ENCODE data around the gene CEP57. TPM values are rescaled to one million over a fixed set of nuclear protein-coding genes. Genes with fewer than 3 reads are reported as not detected.
"Not testable (repeated sequence)": the region's sequence is repeated elsewhere in the genome, so short reads cannot be mapped to it uniquely, and the experiment has no call there.

The CEP57 gene
- polyA plus RNA-seq, 1 experiment: 18.3 TPM

DNA sequence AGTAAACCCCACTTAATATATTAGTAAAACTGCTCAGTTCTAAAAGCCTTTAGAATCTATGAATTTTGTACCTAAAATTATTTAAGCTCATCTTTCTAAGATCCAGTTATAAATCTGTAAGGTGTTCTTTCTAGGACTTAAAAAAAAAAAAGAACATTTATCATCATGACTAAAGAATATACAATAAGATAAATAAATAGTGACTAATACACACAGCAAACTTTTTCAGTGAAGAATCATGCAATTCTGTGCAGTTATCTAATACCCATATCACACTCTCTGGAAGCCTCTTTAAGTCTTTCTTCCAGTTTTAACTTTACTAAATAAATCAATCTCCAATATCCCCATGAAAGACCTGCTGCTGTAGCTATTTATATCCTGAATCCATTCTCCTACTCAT lies 59.8 kb downstream of the CEP57 start:
- TF ChIP-seq, protein P1, sequence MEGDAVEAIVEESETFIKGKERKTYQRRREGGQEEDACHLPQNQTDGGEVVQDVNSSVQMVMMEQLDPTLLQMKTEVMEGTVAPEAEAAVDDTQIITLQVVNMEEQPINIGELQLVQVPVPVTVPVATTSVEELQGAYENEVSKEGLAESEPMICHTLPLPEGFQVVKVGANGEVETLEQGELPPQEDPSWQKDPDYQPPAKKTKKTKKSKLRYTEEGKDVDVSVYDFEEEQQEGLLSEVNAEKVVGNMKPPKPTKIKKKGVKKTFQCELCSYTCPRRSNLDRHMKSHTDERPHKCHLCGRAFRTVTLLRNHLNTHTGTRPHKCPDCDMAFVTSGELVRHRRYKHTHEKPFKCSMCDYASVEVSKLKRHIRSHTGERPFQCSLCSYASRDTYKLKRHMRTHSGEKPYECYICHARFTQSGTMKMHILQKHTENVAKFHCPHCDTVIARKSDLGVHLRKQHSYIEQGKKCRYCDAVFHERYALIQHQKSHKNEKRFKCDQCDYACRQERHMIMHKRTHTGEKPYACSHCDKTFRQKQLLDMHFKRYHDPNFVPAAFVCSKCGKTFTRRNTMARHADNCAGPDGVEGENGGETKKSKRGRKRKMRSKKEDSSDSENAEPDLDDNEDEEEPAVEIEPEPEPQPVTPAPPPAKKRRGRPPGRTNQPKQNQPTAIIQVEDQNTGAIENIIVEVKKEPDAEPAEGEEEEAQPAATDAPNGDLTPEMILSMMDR (IDR thresholded peaks at IDR 0.05; ENCODE audit: insufficient read depth, low read depth, low read length): no peak
- POLR2A ChIA-PET: no interaction called here
- no peaks in the 10 kb centered on the region for H3K27me3 ChIP-seq (ENCODE audit: control insufficient read depth, insufficient read depth, low read length)
- no peaks in the 10 kb centered on the region; the same call in 1 of the 2 replicates for H3K36me3 ChIP-seq (ENCODE audit: control insufficient read depth, insufficient read depth, low read length)
- CTCF ChIA-PET: interaction anchor here (0.9 to 2.3 kb wide), 9 partner anchors 14 to 544 kb away, joined by 3 to 17 read pairs (median 4); partner anchors contain the start of gene MAML2
- H3K4me3 ChIP-seq (ENCODE audit: low read depth, low read length): no peak overlapping the region
- DNase-seq (ENCODE audit: low read depth): no peak

DNA sequence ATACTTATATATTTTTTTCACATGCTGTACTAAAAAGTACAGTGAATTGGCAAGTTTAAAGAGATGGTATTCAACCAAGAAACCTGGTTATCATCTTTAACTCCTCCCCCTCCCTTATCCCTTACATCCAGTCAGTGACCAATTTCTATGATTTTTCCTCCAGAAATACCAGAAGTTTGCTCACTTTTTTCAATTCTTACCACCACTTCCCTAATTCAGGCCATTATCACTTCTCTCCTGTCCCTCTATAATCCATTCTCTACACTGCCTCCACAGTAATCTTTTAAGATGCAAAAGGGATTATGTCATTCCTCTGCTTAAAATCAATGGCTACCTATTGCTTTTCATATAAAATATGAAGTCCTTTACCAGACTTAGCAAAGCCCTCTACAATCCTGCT lies 62.8 kb downstream of the CEP57 start:
- Histone ChIP-seq H3K4me3 (ENCODE audit: low read depth, low read length) (no peak overlapping the region), H3K27me3 (ENCODE audit: control insufficient read depth, insufficient read depth, low read length) (no peaks in the 10 kb centered on the region), H3K36me3 (ENCODE audit: control insufficient read depth, insufficient read depth, low read length) (no peaks in the 10 kb centered on the region; the same call in 1 of the 2 replicates)
- CTCF ChIA-PET: no interaction called here
- DNase-seq (ENCODE audit: low read depth): no peak
- TF ChIP-seq, protein P1 (IDR thresholded peaks at IDR 0.05; ENCODE audit: insufficient read depth, low read depth, low read length): no peak
- POLR2A ChIA-PET: no interaction called here

DNA sequence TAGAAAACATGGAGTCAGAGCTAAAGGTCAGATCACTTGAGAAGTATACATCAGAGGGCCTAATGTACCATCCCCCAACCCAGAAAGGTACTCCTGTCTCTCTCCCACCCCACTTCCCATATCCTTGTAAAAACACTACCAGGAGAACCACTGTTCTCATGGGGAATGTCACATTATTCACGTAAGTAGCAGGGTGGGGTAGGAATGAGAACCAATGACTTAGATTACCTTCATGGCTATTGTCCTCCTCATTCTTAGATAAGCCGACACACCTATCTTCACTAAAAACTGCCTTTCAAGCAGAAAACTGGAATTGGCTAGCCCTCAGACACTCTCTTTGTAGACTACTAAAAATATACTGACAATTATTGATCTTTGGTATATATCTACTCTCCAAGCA lies 63.6 kb downstream of the CEP57 start:
- TF ChIP-seq, protein P1 (IDR thresholded peaks at IDR 0.05; ENCODE audit: insufficient read depth, low read depth, low read length): no peak
- DNase-seq (ENCODE audit: low read depth): no peak
- Histone ChIP-seq H3K36me3 (ENCODE audit: control insufficient read depth, insufficient read depth, low read length) (no peaks in the 10 kb centered on the region; the same call in 1 of the 2 replicates), H3K4me3 (ENCODE audit: low read depth, low read length) (no peak overlapping the region), H3K27me3 (ENCODE audit: control insufficient read depth, insufficient read depth, low read length) (no peaks in the 10 kb centered on the region)
- POLR2A ChIA-PET: no interaction called here
- CTCF ChIA-PET: interaction anchor here (0.9 kb wide), 1 partner anchor 490 kb away, joined by 3 read pairs; no protein-coding TSS in a partner anchor

DNA sequence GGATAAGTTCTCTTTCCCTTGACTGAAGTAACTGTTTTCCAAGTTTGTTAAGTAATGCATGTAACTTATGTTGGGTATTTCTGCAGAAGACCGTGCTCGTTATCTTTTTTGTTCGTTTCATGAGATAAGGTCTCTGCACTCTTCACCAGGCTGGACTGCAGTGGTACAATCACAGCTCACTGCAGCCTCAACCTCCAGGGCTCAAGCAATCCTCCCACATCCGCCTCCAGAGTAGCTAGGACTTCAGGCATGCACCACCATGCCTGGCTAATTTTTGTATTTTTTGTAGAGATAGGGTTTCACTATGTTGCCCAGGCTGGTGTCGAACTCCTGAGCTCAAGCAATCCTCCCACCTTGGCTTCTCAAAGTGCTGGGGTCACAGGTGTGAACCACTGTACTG lies 64.1 kb downstream of the CEP57 start:
- H3K4me3 ChIP-seq (ENCODE audit: low read depth, low read length); H3K36me3 ChIP-seq (ENCODE audit: control insufficient read depth, insufficient read depth, low read length); H3K27me3 ChIP-seq (ENCODE audit: control insufficient read depth, insufficient read depth, low read length); POLR2A ChIA-PET; DNase-seq (ENCODE audit: low read depth): not testable (repeated sequence)
- CTCF ChIA-PET: interaction anchor here (0.9 kb wide), 2 partner anchors 16 to 489 kb away, joined by 3 read pairs; no protein-coding TSS in a partner anchor

DNA sequence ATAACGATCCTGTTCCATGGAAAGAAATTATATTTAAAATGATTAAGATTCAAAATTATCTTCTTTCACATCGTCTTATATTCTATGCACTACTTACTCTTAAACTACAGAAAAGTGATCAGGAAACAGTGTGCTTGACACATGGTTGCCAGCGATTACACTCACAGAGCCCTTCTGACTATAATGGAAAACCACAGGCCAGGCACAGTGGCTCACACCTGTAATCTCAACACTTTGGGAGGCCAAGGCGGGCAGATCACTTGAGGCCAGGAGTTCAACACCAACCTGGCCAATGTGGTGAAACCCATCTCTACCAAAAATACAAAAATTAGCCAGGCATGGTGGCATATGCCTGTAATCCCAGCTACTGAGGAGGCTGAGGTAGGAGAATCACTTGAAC lies 69.7 kb downstream of the CEP57 start:
- CTCF ChIA-PET; POLR2A ChIA-PET; H3K27me3 ChIP-seq (ENCODE audit: control insufficient read depth, insufficient read depth, low read length); DNase-seq (ENCODE audit: low read depth); H3K36me3 ChIP-seq (ENCODE audit: control insufficient read depth, insufficient read depth, low read length); H3K4me3 ChIP-seq (ENCODE audit: low read depth, low read length): not testable (repeated sequence)

DNA sequence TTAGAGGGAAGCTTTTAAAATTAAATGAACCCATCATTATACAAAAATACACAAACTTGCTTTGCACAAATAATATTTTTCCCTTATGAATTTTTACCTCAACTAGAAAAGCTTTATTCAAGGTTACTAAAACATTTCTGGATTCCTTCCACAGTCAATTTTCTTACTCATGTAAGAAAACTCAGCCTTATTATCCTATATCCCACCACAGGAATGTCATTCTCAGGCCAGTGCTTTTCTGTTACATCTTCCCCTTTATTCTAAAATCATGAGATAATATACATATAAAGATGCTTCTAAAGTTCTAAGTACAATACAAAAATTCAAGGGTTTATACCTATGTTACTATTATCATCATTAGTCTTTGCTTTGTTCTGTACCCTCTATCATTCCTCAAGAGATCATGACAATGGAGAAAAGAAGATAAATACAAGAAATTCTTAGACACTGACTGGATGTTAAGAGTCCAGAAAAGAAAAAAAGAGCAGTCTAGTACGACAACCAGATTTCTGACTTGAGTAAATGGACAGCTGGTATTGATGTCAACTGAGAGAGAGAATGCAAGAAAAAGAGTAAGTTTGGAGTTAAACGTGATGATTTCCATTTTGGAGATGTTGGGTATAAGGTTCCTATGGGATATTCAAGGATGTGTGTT lies 73.3 kb downstream of the CEP57 start:
- DNase-seq (ENCODE audit: low read depth): peak; percentile 10
- CTCF ChIA-PET: interaction anchor here (2.0 kb wide), 1 partner anchor 14 kb away, joined by 4 read pairs; no protein-coding TSS in a partner anchor
- H3K36me3 ChIP-seq (ENCODE audit: control insufficient read depth, insufficient read depth, low read length): no peaks in the 10 kb centered on the region; the same call in none of the 2 replicates
- no peak overlapping the region for H3K4me3 ChIP-seq (ENCODE audit: low read depth, low read length)
- POLR2A ChIA-PET: no interaction called here
- TF ChIP-seq, protein P1 (IDR thresholded peaks at IDR 0.05; ENCODE audit: insufficient read depth, low read depth, low read length): no peak
- H3K27me3 ChIP-seq (ENCODE audit: control insufficient read depth, insufficient read depth, low read length): no peaks in the 10 kb centered on the region

Data from BJ (cell line).